GM10847 (cell line): Measurements from ENCODE around the gene SPRN.

Source experiments
- POLR2A ChIP-seq: IDR thresholded peaks from 2 replicates; pipeline ENCODE4 v1.6.1; 2011; ENCODE audit not compliant: insufficient read length; ENCODE audit errors: extremely low read depth

SPRN gene

GRCh38 chr10:133401981-133402725, 22.3 kb downstream of the SPRN start:
- TF ChIP-seq POLR2A: no peak

DNA sequence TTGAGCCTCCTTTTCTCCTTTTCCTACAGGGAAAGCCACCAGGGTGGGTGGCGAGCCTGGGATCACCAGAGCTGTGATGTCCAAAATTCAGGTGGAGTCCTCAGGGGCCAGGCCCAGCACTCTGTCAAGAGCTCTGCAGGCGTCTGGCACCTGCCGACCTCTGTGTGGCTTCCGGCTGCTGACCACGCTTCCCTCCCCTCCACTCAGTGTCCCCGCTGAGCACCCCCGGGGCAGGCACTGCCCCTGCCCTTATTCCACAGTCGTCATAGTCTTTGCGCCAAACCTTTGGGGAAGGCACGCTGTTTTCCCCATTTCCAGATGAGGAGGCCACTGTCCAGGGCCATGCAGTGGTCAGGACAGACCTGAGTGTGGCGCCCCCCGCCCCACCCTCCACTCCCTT, 22.9 kb downstream of the SPRN start:
- no peak for TF ChIP-seq POLR2A

DNA sequence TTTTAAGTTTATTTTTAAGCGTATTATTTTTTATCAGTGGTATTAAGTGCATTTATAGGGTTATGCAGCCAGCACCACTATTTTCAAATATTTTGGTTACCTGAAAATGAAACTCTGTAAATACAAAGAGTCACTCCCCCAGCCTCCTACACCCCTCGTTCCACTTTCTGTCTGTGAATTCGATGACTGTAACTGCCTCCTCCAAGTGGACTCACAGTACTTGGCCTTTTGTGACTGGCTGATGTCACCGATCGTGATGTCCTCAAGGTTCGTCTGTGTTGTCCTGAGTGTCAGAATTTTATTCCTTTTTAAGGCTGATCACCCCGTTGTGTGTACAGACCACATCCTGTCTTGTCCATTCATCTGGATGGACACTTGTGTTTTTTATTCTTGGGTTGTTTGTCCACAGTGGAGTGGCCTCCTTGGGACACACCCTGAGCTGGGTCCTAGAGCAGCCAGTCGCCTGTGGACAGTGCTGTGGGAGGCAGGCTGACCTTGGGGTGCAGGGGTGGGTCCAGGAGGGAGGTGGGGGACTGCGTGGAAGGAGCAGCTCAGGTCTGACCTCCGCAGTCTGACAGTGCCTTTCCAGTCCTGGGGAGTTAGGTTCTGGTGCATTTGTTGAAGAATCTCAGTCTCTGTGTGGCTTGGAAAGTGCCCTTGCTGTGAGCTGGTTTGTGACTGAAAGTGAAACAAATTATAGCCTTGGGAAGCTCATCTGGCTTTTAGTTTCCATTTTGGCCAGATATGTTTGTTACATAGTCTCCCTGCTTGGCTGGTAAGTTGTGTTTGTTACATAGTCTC, 23.6 kb downstream of the SPRN start:
- TF ChIP-seq POLR2A: no peak

GRCh38 chr10:133399123-133399601, 25.3 kb downstream of the SPRN start:
- no peak for TF ChIP-seq POLR2A

GRCh38 chr10:133397938-133398337, 26.5 kb downstream of the SPRN start:
- TF ChIP-seq POLR2A: no peak

- TF ChIP-seq POLR2A: no peak
Measured at GRCh38 chr10:133396035-133396624, 28.3 kb downstream of the SPRN start.

- no peak for TF ChIP-seq POLR2A
Measured at GRCh38 chr10:133394801-133395221, 29.6 kb downstream of the SPRN start.

DNA sequence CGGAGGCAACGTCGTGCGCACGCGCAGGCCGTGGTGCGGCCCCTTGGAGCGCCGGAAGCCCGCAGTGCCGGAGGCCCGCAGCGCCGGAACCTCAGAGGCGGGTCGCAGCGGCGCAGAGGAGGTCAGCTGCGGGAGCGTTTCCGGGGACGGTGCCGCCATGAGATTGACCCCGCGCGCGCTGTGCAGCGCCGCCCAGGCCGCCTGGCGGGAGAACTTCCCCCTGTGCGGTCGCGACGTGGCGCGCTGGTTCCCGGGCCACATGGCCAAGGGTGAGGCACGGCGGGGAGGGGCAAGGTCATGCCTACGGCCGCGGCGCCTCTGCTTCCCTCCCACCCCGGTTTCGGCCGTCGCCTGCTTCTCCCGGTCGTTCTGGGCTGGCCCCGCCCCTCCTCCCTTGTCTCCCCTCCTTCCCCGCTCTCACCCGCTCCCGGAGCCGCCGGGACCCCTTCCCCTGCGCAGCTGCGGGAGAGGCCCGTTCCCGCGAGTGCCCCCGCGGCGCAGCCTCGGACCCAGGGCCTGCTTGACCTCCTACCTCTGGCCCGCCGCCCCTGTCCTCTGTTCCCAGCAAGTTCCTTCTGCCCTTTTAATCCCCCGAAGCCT, 30.3 kb downstream of the SPRN start, which contains the start of gene MTG1:
Gene MTG1, plus strand, starts transcription at position 94 of the 600 bp plus-strand sequence. Its CDS starts 64 bp downstream, at position 158.
- peak; percentile 82 for TF ChIP-seq POLR2A

DNA sequence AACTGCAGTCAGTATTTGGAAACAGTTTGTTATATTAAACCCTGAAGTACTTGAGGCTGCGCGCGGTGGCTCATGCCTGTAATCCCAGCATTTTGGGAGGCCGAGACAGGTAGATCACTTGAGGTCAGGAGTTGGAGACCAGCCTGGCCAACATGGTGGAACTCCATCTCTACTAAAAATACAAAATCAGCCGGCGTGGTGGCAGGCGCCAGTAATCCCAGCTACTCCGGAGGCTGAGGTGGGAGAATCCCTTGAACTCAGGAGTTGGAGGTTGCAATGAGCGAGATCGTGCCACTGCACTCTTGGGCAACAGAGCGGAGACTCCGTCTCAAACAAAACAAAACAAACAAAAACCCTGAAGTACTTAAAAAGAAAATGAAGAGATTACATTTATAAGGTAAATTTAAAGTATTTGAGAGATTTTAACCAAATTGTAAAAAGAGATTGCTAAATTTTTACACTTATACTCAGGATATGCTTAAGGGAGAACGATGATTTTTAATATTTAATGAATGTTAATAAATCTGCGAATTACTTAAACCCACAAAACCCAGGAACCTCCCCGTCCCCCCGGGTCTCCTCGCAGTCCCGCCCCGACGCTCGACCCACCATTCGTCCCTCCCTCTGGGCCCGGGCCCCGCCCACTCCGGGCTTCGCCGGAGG, 30.9 kb downstream of the SPRN start:
- no peak for TF ChIP-seq POLR2A

DNA sequence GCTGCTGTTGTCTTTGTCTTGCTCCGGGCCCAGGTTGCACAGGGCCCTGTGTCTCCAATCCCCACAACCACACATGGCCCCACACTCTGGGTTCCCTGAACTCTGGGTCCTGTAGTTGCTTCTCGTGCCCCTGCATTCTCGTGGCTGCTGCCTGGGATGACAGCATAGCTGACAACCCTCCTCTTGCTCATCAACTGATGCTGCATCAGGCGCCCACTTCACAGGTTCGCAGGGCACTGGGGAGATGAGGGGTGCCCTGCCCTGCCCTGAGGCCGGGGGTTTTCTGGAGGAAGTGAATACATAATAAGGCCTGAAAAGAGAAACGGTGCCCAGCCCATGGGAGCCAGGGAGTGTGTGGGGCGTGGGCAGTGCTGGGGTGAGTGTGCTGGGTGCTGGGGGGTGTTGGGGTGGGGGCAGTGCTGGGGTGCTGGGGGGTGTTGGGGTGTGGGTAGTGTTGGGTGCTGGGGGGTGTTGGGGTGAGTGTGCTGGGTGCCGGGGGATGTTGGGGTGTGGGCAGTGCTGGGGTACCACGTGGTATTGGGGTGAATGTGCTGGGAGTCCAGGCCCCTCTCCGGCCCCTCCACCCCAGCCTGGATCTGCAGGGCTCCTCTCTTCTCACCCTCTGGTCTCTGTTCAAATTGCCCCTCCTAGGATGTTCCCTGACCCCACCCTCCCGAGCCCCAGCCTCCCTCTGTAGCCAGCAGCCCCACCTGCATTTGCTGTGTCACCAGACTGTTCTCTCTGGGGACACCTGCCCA, 32.5 kb downstream of the SPRN start:
- TF ChIP-seq POLR2A: no peak

DNA sequence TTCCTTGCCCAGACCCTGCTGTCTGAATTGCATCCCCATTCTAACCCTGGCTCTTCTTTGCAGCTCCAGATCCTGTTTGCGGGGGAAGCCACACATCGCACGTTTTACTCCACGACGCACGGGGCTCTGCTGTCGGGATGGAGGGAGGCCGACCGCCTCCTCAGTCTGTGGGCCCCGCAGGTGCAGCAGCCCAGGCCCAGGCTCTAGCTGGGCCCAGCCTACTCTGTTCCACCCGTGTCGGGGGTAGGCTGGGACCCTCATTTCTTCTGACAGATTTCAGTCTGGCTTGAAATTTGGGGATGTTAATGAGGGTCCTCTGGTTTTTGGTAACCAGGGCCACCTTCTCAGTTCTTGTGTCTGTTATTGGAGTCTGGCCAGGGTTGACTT, 33.2 kb downstream of the SPRN start:
- TF ChIP-seq POLR2A: no peak

DNA sequence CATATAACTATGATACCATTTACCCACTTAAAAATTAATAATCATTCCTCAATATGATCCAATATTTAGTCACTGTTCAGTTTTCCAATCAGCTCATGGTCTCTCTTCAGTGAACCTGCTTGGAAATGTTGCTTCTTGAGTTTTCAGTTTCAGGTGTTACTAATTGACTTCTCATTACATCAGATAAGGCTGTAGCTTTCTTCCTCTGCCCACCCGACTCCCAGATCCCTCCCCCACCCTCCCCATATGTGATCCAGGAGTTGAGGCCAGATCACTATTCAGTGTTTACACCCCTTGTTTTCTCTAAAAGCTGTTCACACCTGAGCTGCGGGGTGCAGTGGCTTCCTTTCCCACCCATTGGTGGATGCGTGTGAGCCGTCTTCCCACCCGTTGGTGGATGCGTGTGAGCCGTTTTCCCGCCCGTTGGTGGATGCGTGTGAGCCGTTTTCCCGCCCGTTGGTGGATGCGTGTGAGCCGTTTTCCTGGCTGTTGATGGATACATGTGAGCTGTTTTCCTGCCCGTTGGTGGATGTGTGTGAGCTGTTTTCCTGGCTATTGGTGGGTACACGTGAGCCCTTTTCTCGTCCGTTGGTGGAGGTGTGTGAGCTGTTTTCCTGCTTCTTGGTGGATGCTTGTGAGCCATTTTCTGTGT, 33.7 kb downstream of the SPRN start:
- TF ChIP-seq POLR2A: no peak

- TF ChIP-seq POLR2A: peak; percentile 26
Measured at GRCh38 chr10:133388973-133389818, 35.2 kb downstream of the SPRN start.
